ENCODE measurements around the gene PPARG. TPM values are rescaled to one million over a fixed set of nuclear protein-coding genes. Genes with fewer than 3 reads are reported as not detected.

The PPARG gene
- total RNA-seq, 1 experiment from 2014 or later, result 71.6 TPM

DNA sequence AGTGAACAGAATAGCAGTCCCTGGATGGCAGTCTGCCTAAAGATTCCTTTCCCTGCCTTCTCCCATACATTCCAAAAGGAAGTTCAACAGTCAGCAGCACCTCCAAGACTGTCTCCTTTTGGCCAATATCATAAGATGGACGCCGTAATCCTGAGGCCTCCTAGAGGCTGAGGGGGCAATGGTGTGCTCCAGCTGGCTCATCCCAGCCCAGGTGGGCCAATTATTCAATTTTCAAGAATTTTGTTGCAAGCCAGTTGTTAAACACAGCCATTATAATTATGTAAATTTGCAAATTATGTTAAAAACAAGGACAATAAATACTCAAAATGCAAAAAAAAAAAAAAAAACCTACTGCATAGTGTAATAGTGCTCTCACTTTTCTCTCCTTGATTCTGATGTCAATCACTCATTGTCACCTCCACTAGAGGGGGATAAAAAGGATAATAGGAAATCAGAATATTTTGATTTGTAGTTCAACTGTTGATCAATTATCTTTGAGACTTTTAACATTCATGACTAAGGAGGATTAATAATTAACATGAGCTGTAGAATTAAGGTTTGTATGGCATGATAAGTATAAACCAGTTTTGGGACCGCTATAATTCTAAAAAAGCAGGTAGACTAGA is 40.1 kb downstream of the PPARG start:
- H3K36me3 ChIP-seq (ENCODE audit: control insufficient read depth in 1 of 2, insufficient read depth in 2 of 2, low read length in 2 of 2), result no peaks in the 10 kb centered on the region

DNA sequence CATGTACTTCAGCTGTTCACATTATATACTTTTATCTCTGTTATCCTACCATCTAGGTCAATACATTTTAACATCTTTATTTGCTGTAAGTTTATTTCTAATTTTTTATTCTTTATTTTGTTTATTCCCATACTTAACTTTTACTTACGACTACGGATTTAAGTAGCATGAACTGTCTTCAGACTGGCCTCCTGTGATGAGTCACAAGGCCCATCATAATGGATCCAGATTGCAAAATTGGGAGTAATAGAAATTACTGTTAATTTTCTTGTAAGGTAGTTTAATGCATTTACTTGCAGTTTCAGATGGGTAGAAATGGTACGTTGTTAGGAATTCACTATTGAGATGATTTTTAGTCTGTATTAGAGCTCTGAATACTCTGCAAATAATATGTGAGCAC is 45.9 kb downstream of the PPARG start:
- Histone ChIP-seq H3K4me1 (ENCODE audit: control insufficient read depth in 1 of 2, insufficient read depth in 2 of 2, low read length in 2 of 2) (peaks cover 0 to 15% of the 10 kb centered on the region in 2 experiments; a peak in 3 of 4 replicates), H3K9ac (ENCODE audit: low read length) (no peak overlapping the region), H3K27ac (ENCODE audit: low read depth, low read length) (no peak overlapping the region), H3K4me2 (ENCODE audit: low read length) (no peak overlapping the region), H3K9me3 (ENCODE audit: control insufficient read depth in 1 of 2, insufficient read depth in 1 of 2, low read depth in 1 of 2, low read length in 2 of 2) (no peaks in the 10 kb centered on the region), H3K27me3 (ENCODE audit: insufficient read depth, low read length) (no peaks in the 10 kb centered on the region), H2AFZ (ENCODE audit: low read depth, low read length, poor library complexity, severe bottlenecking) (no peak overlapping the region), H4K20me1 (ENCODE audit: insufficient read depth) (no peaks in the 10 kb centered on the region), H3K4me3 (replicated peaks in 1 of 2; ENCODE audit: low read depth in 1 of 2, low read length in 2 of 2) (no peak overlapping the region), H3K79me2 (ENCODE audit: insufficient read depth, low read length) (no peaks in the 10 kb centered on the region), H3K36me3 (ENCODE audit: control insufficient read depth in 1 of 2, insufficient read depth in 2 of 2, low read length in 2 of 2) (no peaks in the 10 kb centered on the region), H3K9me2 (ENCODE audit: insufficient read depth) (no peaks in the 10 kb centered on the region)
- no peak for ATAC-seq
- ChIA-PET RAD21 (ENCODE audit: low non-redundant PET in 1 of 2, low total read pairs in 2 of 2, uncharacterized antibody in 2 of 2, unreplicated experiment in 2 of 2) (no interaction called here), CTCF (no interaction called here), POLR2A (no interaction called here)
- intact Hi-C loops (cut with micrococcal nuclease), result no loop called here
- DNase-seq (ENCODE audit: low read depth, low spot score), result no peak
- BruUV-seq (replicated peaks), result no TSS peak
- TF ChIP-seq EZH2phosphoT487 (IDR thresholded peaks at IDR 0.05; ENCODE audit: borderline replicate concordance) (no peak), ZNF274 (IDR thresholded peaks at IDR 0.05; ENCODE audit: low read depth, low read length) (no peak), JUND (IDR thresholded peaks at IDR 0.05) (no peak), FOSL1 (IDR thresholded peaks at IDR 0.05; ENCODE audit: low read depth) (no peak), CEBPB (IDR thresholded peaks at IDR 0.05; ENCODE audit: low read depth) (no peak), POLR2A (IDR thresholded peaks at IDR 0.05; ENCODE audit: borderline replicate concordance, extremely low read depth, insufficient read depth, insufficient read length) (no peak), ELF1 (IDR thresholded peaks at IDR 0.05; ENCODE audit: borderline replicate concordance, low read depth) (no peak), TCF7L2 (IDR thresholded peaks at IDR 0.05; ENCODE audit: borderline replicate concordance, extremely low read depth, insufficient read depth, insufficient read length) (no peak), SRF (IDR thresholded peaks at IDR 0.05; ENCODE audit: low read depth) (no peak)
- TF ChIP-seq, protein P1, sequence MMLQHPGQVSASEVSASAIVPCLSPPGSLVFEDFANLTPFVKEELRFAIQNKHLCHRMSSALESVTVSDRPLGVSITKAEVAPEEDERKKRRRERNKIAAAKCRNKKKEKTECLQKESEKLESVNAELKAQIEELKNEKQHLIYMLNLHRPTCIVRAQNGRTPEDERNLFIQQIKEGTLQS (IDR thresholded peaks at IDR 0.05), result no peak
- TF ChIP-seq, protein P2, sequence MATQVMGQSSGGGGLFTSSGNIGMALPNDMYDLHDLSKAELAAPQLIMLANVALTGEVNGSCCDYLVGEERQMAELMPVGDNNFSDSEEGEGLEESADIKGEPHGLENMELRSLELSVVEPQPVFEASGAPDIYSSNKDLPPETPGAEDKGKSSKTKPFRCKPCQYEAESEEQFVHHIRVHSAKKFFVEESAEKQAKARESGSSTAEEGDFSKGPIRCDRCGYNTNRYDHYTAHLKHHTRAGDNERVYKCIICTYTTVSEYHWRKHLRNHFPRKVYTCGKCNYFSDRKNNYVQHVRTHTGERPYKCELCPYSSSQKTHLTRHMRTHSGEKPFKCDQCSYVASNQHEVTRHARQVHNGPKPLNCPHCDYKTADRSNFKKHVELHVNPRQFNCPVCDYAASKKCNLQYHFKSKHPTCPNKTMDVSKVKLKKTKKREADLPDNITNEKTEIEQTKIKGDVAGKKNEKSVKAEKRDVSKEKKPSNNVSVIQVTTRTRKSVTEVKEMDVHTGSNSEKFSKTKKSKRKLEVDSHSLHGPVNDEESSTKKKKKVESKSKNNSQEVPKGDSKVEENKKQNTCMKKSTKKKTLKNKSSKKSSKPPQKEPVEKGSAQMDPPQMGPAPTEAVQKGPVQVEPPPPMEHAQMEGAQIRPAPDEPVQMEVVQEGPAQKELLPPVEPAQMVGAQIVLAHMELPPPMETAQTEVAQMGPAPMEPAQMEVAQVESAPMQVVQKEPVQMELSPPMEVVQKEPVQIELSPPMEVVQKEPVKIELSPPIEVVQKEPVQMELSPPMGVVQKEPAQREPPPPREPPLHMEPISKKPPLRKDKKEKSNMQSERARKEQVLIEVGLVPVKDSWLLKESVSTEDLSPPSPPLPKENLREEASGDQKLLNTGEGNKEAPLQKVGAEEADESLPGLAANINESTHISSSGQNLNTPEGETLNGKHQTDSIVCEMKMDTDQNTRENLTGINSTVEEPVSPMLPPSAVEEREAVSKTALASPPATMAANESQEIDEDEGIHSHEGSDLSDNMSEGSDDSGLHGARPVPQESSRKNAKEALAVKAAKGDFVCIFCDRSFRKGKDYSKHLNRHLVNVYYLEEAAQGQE (IDR thresholded peaks at IDR 0.05; ENCODE audit: low read depth), result no peak
- TF ChIP-seq, protein P3, sequence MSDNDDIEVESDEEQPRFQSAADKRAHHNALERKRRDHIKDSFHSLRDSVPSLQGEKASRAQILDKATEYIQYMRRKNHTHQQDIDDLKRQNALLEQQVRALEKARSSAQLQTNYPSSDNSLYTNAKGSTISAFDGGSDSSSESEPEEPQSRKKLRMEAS (IDR thresholded peaks at IDR 0.05), result no peak

More for the DNA sequence above, 40.1 kb downstream of the PPARG start:
- TF ChIP-seq EZH2phosphoT487 (IDR thresholded peaks at IDR 0.05; ENCODE audit: borderline replicate concordance), result no peak
- TF ChIP-seq, protein P4, sequence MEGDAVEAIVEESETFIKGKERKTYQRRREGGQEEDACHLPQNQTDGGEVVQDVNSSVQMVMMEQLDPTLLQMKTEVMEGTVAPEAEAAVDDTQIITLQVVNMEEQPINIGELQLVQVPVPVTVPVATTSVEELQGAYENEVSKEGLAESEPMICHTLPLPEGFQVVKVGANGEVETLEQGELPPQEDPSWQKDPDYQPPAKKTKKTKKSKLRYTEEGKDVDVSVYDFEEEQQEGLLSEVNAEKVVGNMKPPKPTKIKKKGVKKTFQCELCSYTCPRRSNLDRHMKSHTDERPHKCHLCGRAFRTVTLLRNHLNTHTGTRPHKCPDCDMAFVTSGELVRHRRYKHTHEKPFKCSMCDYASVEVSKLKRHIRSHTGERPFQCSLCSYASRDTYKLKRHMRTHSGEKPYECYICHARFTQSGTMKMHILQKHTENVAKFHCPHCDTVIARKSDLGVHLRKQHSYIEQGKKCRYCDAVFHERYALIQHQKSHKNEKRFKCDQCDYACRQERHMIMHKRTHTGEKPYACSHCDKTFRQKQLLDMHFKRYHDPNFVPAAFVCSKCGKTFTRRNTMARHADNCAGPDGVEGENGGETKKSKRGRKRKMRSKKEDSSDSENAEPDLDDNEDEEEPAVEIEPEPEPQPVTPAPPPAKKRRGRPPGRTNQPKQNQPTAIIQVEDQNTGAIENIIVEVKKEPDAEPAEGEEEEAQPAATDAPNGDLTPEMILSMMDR (IDR thresholded peaks at IDR 0.05 in 2 of 3, conservative IDR thresholded peaks at IDR 0.05 in 1 of 3; ENCODE audit: borderline replicate concordance in 1 of 3, insufficient read depth in 1 of 3, low read depth in 2 of 3, low read length in 2 of 3), result peak in 1 of 3 experiments; percentile 22; a peak in 1 of 6 replicates
- Histone ChIP-seq H3K27me3 (ENCODE audit: insufficient read depth, low read length) (no peaks in the 10 kb centered on the region), H3K27ac (ENCODE audit: low read depth, low read length) (no peak overlapping the region), H2AFZ (ENCODE audit: low read depth, low read length, poor library complexity, severe bottlenecking) (no peak overlapping the region), H4K20me1 (ENCODE audit: insufficient read depth) (no peaks in the 10 kb centered on the region), H3K4me3 (replicated peaks in 1 of 2; ENCODE audit: low read depth in 1 of 2, low read length in 2 of 2) (no peak overlapping the region), H3K9me2 (ENCODE audit: insufficient read depth) (no peaks in the 10 kb centered on the region), H3K9me3 (ENCODE audit: control insufficient read depth in 1 of 2, insufficient read depth in 1 of 2, low read depth in 1 of 2, low read length in 2 of 2) (no peaks in the 10 kb centered on the region), H3K9ac (ENCODE audit: low read length) (no peak overlapping the region), H3K4me1 (ENCODE audit: control insufficient read depth in 1 of 2, insufficient read depth in 2 of 2, low read length in 2 of 2) (no peaks in the 10 kb centered on the region), H3K4me2 (ENCODE audit: low read length) (no peak overlapping the region), H3K79me2 (ENCODE audit: insufficient read depth, low read length) (no peaks in the 10 kb centered on the region)
- no TSS peak for BruUV-seq (replicated peaks)
- no peak for DNase-seq (ENCODE audit: low read depth, low spot score)
- CTCF ChIA-PET, result no interaction called here
- intact Hi-C loops (cut with micrococcal nuclease), result no loop called here
- POLR2A ChIA-PET, result no interaction called here
- ATAC-seq, result 0 out of 2 replicates have a peak, but pooled peaks have one; percentile 44
- RAD21 ChIA-PET (ENCODE audit: low non-redundant PET in 1 of 2, low total read pairs in 2 of 2, uncharacterized antibody in 2 of 2, unreplicated experiment in 2 of 2), result no interaction called here
